Measurements from ENCODE around the gene PTGDR.

DNA sequence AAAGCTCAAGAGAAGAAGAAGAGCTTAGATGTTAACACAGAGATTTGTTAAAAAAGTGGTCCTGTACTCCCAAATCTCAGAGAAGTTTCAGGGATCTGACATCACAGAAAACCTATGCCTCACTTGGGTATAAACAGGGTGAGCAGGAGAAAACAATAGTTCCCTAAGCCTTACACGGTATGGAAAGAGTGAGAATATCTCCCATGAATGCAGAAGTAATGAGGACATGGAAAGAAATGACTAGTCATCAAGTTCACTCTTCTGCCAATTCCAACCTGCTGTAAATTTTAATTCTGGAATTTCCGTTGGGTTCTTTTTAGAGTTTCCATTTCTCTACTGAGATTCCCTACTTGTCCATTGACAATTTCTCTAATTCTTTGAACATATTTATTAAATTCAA, 40.4 kb downstream of the PTGDR start:
- TF ChIP-seq, protein P1, sequence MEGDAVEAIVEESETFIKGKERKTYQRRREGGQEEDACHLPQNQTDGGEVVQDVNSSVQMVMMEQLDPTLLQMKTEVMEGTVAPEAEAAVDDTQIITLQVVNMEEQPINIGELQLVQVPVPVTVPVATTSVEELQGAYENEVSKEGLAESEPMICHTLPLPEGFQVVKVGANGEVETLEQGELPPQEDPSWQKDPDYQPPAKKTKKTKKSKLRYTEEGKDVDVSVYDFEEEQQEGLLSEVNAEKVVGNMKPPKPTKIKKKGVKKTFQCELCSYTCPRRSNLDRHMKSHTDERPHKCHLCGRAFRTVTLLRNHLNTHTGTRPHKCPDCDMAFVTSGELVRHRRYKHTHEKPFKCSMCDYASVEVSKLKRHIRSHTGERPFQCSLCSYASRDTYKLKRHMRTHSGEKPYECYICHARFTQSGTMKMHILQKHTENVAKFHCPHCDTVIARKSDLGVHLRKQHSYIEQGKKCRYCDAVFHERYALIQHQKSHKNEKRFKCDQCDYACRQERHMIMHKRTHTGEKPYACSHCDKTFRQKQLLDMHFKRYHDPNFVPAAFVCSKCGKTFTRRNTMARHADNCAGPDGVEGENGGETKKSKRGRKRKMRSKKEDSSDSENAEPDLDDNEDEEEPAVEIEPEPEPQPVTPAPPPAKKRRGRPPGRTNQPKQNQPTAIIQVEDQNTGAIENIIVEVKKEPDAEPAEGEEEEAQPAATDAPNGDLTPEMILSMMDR (IDR thresholded peaks at IDR 0.05): no peak
- TF ChIP-seq POLR2A (IDR thresholded peaks at IDR 0.05): no peak
